Stomach (tissue), 4 donors: ENCODE data around the gene MYO5B.

Experiments used
- EP300 ChIP-seq: sonication (generic); formaldehyde crosslinking; IDR thresholded peaks from one replicate; pipeline ENCODE4 v1.6.1; 2017; ENCODE audit warnings: antibody characterized with exemption
- TF ChIP-seq, protein P1 (sequence below), 7 experiments: fragments of 450-650 bp in 4 of 7; fragments of 200-600 bp in 3 of 7; sonication (generic) in 3 of 7; IDR thresholded peaks; one replicate each; pipeline ENCODE4 v1.5.1; 2016 to 2019; ENCODE audit warnings: antibody characterized with exemption in 7 of 7, control low read depth in 2 of 7, mild to moderate bottlenecking in 1 of 7

DNA sequence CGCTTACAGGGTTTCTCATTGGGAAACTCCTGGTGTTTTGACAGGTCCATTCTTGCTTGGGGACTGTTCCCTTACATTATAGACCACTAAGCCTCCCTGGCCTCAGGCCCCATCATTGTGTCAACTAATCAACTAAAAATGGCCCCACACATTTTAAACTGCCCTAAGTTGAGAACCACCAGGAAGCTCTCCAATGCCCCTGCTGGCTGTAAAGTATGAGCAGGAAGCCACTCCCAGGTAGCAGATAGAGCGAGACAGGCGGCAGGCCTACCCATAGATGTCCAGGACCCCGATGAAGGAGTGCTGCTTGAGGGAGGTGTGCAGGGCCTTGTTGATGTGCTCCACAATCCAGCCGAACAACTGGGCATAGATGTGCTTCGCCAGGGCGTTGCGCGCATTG is 220.9 kb downstream of the MYO5B start:
- TF ChIP-seq EP300, result no peak
- TF ChIP-seq, protein P1, sequence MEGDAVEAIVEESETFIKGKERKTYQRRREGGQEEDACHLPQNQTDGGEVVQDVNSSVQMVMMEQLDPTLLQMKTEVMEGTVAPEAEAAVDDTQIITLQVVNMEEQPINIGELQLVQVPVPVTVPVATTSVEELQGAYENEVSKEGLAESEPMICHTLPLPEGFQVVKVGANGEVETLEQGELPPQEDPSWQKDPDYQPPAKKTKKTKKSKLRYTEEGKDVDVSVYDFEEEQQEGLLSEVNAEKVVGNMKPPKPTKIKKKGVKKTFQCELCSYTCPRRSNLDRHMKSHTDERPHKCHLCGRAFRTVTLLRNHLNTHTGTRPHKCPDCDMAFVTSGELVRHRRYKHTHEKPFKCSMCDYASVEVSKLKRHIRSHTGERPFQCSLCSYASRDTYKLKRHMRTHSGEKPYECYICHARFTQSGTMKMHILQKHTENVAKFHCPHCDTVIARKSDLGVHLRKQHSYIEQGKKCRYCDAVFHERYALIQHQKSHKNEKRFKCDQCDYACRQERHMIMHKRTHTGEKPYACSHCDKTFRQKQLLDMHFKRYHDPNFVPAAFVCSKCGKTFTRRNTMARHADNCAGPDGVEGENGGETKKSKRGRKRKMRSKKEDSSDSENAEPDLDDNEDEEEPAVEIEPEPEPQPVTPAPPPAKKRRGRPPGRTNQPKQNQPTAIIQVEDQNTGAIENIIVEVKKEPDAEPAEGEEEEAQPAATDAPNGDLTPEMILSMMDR (IDR thresholded peaks at IDR 0.05), result no peak
